K562 (cell line): Measurements from ENCODE around the gene TRRAP. TPM values are rescaled to one million over a fixed set of nuclear protein-coding genes. Genes with fewer than 3 reads are reported as not detected.
A peak's percentile ranks its signal among the peaks of the same experiment; 100 is the strongest.

Experiments used
- GABPB1 ChIP-seq: sonication (generic); formaldehyde crosslinking; IDR thresholded peaks from 2 replicates; pipeline ENCODE4 v1.8.0; 2022; ENCODE audit warnings: mild to moderate bottlenecking, missing genetic modification reagents
- HLTF ChIP-seq: fragments of 450-650 bp; IDR thresholded peaks from 2 replicates; pipeline ENCODE4 v1.6.1; 2016
- MAFG ChIP-seq: fragments of 450-650 bp; conservative IDR thresholded peaks from 2 replicates; pipeline ENCODE4 v1.6.1; 2016; ENCODE audit warnings: missing genetic modification characterization, missing compliant biosample characterization
- PHF8 ChIP-seq: fragments of 200-600 bp; sonication (generic); IDR thresholded peaks from 2 replicates; pipeline ENCODE4 v1.6.1; 2012; ENCODE audit warnings: mixed run types, mild to moderate bottlenecking, inconsistent platforms, low read length, moderate library complexity, borderline replicate concordance
- PTRF ChIP-seq: fragments of 450-650 bp; IDR thresholded peaks from 2 replicates; pipeline ENCODE4 v1.6.1; 2016; ENCODE audit warnings: mild to moderate bottlenecking, missing genetic modification characterization, missing compliant biosample characterization
- RBM15 ChIP-seq: fragments of 200-400 bp; formaldehyde crosslinking; IDR thresholded peaks from 2 replicates; pipeline ENCODE4 v1.6.1; 2018; ENCODE audit warnings: mild to moderate bottlenecking, low read length, moderate library complexity; ENCODE audit not compliant: insufficient read depth
- SP2 ChIP-seq: IDR thresholded peaks from 2 replicates; pipeline ENCODE4 v1.6.1; 2011; ENCODE audit warnings: mild to moderate bottlenecking, low read depth, low read length, moderate library complexity; ENCODE audit not compliant: poor library complexity, severe bottlenecking; ENCODE audit errors: extremely low read depth
- XRCC3 ChIP-seq: fragments of 450-650 bp; IDR thresholded peaks from 2 replicates; pipeline ENCODE4 v1.6.1; 2017; ENCODE audit warnings: mild to moderate bottlenecking, moderate library complexity
- YBX1 ChIP-seq: fragments of 450-650 bp; IDR thresholded peaks from 2 replicates; pipeline ENCODE4 v1.7.1; 2016; ENCODE audit warnings: mild to moderate bottlenecking
- ZNF316 ChIP-seq: fragments of 450-650 bp; IDR thresholded peaks from 2 replicates; pipeline ENCODE4 v1.6.1; 2016
- ZNF668 ChIP-seq: fragments of 250-450 bp; sonication (Bioruptor Pico); IDR thresholded peaks from 2 replicates; pipeline ENCODE4 v1.8.0; 2022; ENCODE audit warnings: mild to moderate bottlenecking, inconsistent platforms
- polyA plus RNA-seq, 8 experiments: library from polyadenylated mRNA; depleted of rRNA in 4 of 8; stranded (reverse) in 5 of 8; unstranded in 3 of 8; fragments of >200 nt; fragmentation: Nextera tagmentation in 2 of 8; fragmentation: Illumina TruSeq in 1 of 8; extraction: Ambion mirVana in 2 of 8; extraction: Trizol in 1 of 8; gene quantifications; 2 replicates each; pipeline versions ENCODE4 v1.2.1 to v1.2.3, GENCODE V29; 2011 to 2014; ENCODE audit warnings: inconsistent platforms in 1 of 8, missing spikeins in 1 of 8
- total RNA-seq, 7 experiments: library from RNA; depleted of rRNA in 6 of 7; stranded (reverse); fragments of >200 nt in 6 of 7; fragmentation: Illumina TruSeq in 2 of 7; extraction: Trizol in 2 of 7; gene quantifications; 2 replicates each; pipeline versions ENCODE4 v1.2.1 to v1.2.3, GENCODE V29; 2011 to 2021; ENCODE audit warnings: low replicate concordance in 1 of 7
- TF ChIP-seq, protein P1 (sequence below), 2 experiments: fragments of 450-650 bp in 1 of 2; sonication (generic) in 1 of 2; formaldehyde crosslinking in 1 of 2; IDR thresholded peaks in 1 of 2; conservative IDR thresholded peaks in 1 of 2; 2 replicates each; pipeline versions ENCODE4 v1.6.1 to v1.8.1; 2016 to 2023; ENCODE audit warnings: mild to moderate bottlenecking in 2 of 2, moderate library complexity in 2 of 2, inconsistent platforms in 1 of 2, missing genetic modification reagents in 1 of 2
- TF ChIP-seq, protein P2 (sequence below): fragments of 150-350 bp; IDR thresholded peaks from 2 replicates; pipeline ENCODE4 v1.6.1; 2014; ENCODE audit warnings: low read depth, mild to moderate bottlenecking, low read length, borderline replicate concordance
- TF ChIP-seq, protein P3 (sequence below): fragments of 250-450 bp; sonication (Bioruptor Pico); IDR thresholded peaks from 2 replicates; pipeline ENCODE4 v1.4.0; 2020
- TF ChIP-seq, protein P4 (sequence below): fragments of 450-650 bp; conservative IDR thresholded peaks from 2 replicates; pipeline ENCODE4 v1.6.1; 2016; ENCODE audit warnings: missing genetic modification characterization, low read depth, mild to moderate bottlenecking, control low read depth, missing compliant biosample characterization
- TF ChIP-seq, protein P5 (sequence below): fragments of 450-650 bp; IDR thresholded peaks from 2 replicates; pipeline ENCODE4 v1.6.1; 2016; ENCODE audit warnings: low read depth, mild to moderate bottlenecking, moderate library complexity
- TF ChIP-seq, protein P6 (sequence below): sonication (generic); formaldehyde crosslinking; IDR thresholded peaks from 2 replicates; pipeline ENCODE4 v1.8.0; 2022; ENCODE audit warnings: mild to moderate bottlenecking, missing genetic modification reagents
- TF ChIP-seq, protein P7 (sequence below): fragments of 250-450 bp; sonication (Bioruptor Pico); IDR thresholded peaks from 2 replicates; pipeline ENCODE4 v1.9.0; 2021; ENCODE audit warnings: mild to moderate bottlenecking

Gene TRRAP
- total and polyA plus RNA-seq, 9 of the 15 experiments (the other 6 are each of a cell fraction or from before 2014, with no cell fraction given) = 1.3 to 47.2 (median 9.7) TPM

DNA sequence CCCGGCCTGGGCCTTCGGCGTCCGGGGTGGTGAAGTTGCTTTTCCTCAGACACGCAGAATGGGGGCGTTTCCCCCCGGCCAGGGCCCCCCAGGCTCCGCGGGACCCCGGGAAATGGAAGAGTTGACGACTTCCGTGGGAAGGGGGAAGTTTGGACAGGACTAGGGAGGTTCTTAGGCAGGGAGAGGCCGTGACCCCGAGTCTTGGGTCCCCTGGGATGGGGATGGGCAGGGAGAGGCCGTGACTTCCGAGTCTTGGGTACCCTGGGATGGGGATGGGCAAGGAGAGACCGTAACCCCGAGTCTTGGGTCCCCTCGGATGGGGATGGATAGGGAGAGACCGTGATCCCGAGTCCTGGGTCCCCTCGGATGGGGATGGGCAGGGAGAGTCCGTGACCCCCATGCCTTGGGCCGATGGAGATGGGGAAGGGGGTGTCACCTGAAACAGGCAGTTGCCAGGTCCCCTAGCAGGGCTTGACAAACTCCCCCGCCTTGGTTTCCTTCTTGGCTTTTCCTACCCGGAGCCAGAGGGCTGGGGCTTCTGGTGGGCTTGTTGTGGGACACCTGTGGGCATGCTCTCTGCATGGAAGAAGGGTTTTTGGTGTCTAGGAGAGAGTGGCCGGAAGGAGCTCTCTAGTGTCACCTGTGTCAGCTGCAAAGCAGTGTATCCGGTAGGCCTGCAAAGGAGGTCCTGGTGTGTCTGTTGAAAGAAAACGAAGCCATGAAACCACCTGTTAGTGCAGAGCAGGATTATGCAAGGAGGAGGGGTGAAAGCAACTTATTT, 1.1 kb downstream of the TRRAP start (continued):
- TF ChIP-seq ZNF668 (CRISPR knock-in tag) (no peak), RBM15 (no peak), SP2 (no peak), ZNF316 (no peak), GABPB1 (peak; percentile 73), MAFG (no peak), XRCC3 (no peak), PTRF (tag) (no peak), PHF8 (no peak), HLTF (no peak), YBX1 (no peak)
- TF ChIP-seq, protein P1, sequence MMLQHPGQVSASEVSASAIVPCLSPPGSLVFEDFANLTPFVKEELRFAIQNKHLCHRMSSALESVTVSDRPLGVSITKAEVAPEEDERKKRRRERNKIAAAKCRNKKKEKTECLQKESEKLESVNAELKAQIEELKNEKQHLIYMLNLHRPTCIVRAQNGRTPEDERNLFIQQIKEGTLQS (IDR thresholded peaks at IDR 0.05) = no peak
- TF ChIP-seq, protein P1 (CRISPR knock-in tag; conservative IDR thresholded peaks at IDR 0.05) = 0 out of 2 replicates have a peak, but pooled peaks have one; percentile 20
- TF ChIP-seq, protein P2, sequence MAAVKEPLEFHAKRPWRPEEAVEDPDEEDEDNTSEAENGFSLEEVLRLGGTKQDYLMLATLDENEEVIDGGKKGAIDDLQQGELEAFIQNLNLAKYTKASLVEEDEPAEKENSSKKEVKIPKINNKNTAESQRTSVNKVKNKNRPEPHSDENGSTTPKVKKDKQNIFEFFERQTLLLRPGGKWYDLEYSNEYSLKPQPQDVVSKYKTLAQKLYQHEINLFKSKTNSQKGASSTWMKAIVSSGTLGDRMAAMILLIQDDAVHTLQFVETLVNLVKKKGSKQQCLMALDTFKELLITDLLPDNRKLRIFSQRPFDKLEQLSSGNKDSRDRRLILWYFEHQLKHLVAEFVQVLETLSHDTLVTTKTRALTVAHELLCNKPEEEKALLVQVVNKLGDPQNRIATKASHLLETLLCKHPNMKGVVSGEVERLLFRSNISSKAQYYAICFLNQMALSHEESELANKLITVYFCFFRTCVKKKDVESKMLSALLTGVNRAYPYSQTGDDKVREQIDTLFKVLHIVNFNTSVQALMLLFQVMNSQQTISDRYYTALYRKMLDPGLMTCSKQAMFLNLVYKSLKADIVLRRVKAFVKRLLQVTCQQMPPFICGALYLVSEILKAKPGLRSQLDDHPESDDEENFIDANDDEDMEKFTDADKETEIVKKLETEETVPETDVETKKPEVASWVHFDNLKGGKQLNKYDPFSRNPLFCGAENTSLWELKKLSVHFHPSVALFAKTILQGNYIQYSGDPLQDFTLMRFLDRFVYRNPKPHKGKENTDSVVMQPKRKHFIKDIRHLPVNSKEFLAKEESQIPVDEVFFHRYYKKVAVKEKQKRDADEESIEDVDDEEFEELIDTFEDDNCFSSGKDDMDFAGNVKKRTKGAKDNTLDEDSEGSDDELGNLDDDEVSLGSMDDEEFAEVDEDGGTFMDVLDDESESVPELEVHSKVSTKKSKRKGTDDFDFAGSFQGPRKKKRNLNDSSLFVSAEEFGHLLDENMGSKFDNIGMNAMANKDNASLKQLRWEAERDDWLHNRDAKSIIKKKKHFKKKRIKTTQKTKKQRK = no peak
- TF ChIP-seq, protein P3, sequence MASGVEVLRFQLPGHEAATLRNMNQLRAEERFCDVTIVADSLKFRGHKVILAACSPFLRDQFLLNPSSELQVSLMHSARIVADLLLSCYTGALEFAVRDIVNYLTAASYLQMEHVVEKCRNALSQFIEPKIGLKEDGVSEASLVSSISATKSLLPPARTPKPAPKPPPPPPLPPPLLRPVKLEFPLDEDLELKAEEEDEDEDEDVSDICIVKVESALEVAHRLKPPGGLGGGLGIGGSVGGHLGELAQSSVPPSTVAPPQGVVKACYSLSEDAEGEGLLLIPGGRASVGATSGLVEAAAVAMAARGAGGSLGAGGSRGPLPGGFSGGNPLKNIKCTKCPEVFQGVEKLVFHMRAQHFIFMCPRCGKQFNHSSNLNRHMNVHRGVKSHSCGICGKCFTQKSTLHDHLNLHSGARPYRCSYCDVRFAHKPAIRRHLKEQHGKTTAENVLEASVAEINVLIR (CRISPR knock-in tag) = no peak
- TF ChIP-seq, protein P4, sequence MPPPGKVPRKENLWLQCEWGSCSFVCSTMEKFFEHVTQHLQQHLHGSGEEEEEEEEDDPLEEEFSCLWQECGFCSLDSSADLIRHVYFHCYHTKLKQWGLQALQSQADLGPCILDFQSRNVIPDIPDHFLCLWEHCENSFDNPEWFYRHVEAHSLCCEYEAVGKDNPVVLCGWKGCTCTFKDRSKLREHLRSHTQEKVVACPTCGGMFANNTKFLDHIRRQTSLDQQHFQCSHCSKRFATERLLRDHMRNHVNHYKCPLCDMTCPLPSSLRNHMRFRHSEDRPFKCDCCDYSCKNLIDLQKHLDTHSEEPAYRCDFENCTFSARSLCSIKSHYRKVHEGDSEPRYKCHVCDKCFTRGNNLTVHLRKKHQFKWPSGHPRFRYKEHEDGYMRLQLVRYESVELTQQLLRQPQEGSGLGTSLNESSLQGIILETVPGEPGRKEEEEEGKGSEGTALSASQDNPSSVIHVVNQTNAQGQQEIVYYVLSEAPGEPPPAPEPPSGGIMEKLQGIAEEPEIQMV (tag) = no peak
- TF ChIP-seq, protein P5, sequence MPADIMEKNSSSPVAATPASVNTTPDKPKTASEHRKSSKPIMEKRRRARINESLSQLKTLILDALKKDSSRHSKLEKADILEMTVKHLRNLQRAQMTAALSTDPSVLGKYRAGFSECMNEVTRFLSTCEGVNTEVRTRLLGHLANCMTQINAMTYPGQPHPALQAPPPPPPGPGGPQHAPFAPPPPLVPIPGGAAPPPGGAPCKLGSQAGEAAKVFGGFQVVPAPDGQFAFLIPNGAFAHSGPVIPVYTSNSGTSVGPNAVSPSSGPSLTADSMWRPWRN = no peak
- TF ChIP-seq, protein P6, sequence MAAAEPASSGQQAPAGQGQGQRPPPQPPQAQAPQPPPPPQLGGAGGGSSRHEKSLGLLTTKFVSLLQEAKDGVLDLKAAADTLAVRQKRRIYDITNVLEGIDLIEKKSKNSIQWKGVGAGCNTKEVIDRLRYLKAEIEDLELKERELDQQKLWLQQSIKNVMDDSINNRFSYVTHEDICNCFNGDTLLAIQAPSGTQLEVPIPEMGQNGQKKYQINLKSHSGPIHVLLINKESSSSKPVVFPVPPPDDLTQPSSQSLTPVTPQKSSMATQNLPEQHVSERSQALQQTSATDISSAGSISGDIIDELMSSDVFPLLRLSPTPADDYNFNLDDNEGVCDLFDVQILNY (CRISPR knock-in tag) = no peak
- TF ChIP-seq, protein P7, sequence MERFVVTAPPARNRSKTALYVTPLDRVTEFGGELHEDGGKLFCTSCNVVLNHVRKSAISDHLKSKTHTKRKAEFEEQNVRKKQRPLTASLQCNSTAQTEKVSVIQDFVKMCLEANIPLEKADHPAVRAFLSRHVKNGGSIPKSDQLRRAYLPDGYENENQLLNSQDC (CRISPR knock-in tag) = no peak
